GM18858 (cell line): ENCODE results near the gene PXDN.
"Not testable (repeated sequence)": the region's sequence is repeated elsewhere in the genome, so short reads cannot be mapped to it uniquely, and the experiment has no call there.

Experiments
- ATAC-seq: cut with Tn5 transposase; IDR thresholded peaks from one replicate; pipeline ENCODE4 v1.9.1; 2021; ENCODE audit not compliant: unreplicated experiment

Gene PXDN

GRCh38 chr2:1727796-1728474 is 16.4 kb downstream of the PXDN start:
- no peak for ATAC-seq

DNA sequence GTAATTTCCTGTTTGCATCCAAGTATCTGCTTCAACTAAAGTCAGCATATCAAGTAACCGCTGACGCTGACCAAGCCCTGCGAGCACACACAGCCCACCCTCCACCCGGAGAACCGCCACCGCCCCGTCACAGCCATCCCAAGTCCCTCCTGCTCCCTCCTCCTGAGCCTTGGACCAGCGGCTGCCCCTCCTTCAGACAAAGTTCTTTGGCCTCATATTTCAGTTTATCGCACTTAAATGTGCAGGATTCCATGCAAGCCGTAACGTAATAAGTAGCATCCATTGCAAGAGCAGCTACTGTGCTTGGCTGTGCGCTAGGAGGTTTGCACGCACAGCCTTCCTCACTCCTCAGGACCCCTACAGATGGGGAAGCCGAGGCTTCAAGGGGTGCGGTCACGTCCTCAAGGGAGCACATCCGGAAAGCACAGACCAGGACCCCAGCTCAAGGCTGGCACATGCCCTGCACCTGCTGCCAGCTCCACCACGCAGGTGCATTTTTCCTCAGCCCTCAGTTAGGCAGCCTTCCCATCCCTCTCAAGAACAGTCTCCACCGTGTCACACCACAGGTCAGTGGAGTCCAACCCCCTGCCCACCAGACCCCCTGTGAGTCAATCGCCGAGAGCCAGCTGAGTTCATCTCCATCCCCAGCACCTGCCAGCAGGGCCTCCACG is 17.1 kb downstream of the PXDN start:
- no peak for ATAC-seq

- no peak for ATAC-seq
These were observed 17.8 kb downstream of the PXDN start for GRCh38 chr2:1726558-1726957.

- ATAC-seq: not testable (repeated sequence)
These were observed 20.0 kb downstream of the PXDN start for GRCh38 chr2:1724351-1724750.

DNA sequence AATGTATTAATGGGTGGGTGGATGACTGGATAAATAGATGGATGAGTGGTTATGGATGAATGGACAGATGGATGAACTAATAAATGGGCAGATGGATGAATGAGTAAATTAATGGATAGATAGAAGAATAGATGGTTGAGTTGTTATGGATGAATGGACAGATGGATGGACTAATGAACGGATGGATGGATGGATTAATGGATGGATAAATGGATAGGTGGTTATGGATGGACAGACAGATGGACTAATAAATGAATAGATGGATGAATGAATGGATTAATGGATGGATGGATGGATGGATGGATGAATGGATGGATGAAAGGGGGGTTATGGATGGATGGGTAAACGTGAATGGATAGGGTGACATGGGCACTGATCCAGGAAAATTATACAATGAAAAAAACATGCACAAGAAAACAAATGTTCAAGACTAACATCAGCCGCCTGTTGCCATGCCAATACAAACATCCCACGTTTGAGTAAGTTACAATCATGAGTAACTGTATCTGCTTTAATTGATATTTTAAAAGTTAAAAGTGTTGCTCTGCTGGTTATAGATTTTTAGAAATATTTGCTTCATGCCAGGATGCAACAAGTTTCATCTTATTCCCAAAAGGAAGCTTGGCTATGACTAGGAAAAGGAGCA is 20.8 kb downstream of the PXDN start:
- ATAC-seq: no peak

DNA sequence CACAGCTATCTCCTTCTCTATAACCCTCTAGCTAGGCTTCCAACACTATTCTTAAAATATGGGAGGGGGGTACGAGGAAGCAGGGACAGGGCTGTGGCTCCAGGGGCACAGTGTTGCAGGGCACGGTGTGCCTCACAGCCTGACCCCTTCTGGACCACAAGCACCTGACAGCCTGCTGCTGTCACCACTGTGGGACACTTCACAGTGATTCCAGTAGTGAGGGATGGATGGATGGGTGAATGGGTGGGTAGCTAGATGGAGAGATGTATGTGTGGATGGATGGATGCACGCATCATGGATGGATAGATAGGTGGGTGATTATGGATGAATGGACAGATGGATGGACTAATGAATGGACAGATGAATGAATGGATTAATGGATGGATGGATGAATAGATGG is 21.6 kb downstream of the PXDN start:
- no peak for ATAC-seq

- ATAC-seq: no peak
These were observed 22.3 kb downstream of the PXDN start for GRCh38 chr2:1721706-1722646.

DNA sequence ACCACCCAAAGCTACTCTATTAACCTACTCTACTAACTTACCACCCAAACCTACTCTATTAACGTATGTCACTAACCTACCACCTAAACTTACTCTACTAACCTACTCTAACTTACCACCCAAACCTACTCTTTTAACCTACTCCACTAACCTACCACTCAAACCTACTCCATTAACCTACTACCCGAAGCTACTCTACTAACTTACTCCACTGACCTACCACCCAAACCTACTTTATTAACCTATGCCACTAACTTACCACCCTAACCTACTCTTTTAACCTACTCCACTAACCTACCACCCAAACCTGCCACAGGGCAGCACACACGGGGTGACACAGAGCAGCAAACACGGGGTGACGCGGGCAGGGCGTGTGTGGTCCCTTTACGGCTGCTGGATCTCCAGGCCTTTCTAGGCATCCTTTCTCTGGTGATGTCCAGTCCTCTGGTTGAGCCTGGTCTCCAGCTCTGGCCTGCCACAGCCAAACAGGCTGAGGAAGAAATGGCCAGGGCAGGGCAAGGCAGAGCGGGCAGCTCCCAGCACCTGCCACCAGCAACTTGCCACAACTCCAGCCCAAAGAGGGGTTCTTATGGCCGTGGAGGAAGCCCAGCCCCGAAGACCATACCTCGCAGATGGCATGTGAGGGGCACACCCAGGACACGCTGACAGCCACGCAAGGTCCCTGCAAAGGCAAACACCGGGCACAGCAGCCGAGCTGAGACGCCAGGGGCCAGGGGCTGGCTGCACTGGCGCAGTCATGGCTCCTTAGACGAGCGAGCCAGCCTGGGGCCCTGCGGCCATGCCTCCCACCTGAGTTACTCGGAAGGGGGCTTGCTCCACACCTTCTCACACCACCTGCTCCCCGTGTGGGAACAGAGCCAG is 25.7 kb downstream of the PXDN start:
- ATAC-seq: no peak

GRCh38 chr2:1717113-1717512 is 27.2 kb downstream of the PXDN start:
- ATAC-seq: no peak

GRCh38 chr2:1716441-1716840 is 27.9 kb downstream of the PXDN start:
- no peak for ATAC-seq

DNA sequence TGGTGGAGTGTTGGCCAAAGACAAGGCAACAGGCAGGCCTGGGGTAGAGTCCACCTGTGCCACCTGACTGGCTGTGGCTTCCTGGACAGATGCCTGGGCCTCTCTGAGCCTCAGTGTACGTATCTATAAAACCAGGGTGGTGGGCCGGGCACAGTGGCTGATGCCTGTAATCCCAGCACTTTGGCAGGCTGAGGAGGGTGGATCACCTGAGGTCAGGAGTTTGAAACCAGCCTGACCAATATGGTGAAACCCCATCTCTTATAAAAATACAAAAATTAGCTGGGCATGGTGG is 28.4 kb downstream of the PXDN start:
- ATAC-seq: not testable (repeated sequence)

- ATAC-seq: no peak
These were observed 28.9 kb downstream of the PXDN start for GRCh38 chr2:1715184-1716013.

- ATAC-seq: no peak
These were observed 29.8 kb downstream of the PXDN start for GRCh38 chr2:1714291-1715064.

- no peak for ATAC-seq
These were observed 30.5 kb downstream of the PXDN start for GRCh38 chr2:1713839-1714236.

DNA sequence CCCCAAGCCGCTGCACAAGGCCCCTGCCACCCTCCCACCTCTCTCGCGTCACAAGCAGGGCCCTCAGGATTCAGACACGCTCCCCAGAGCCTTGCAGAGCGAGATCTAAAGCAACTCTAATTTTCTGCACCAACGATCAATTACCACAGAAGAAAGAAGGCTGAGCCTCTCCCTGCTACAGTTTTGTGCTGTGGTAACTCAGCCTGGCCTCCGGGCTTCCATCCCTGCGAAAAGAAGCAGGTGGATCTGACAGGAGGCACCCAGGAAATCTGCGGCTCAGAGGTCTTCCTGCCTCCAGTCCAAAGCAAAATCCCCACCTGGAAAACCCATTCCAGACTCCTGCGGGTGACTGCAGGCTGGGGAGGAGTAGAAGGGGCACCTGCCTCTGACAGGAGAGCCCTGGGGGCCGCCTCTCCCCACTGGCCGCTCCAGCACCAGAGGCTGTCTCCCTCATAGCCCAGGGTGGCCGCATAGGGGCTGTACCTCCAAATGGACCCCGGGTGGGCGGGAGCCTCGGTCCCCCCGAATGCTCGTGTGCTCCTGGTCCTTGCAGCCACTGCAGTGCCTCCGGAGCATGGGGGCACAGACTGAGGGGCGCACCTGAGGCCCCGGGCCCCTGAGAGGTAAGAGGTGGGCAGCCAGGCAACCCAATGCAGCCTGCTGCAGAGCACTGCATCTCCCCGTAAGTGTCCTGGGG is 31.0 kb downstream of the PXDN start:
- ATAC-seq: no peak

- no peak for ATAC-seq
These were observed 34.3 kb downstream of the PXDN start for GRCh38 chr2:1709946-1710560.

- no peak for ATAC-seq
These were observed 35.0 kb downstream of the PXDN start for GRCh38 chr2:1709335-1709605.
